ENCODE results near the gene CCDC102A. TPM values are rescaled to one million over a fixed set of nuclear protein-coding genes. Genes with fewer than 3 reads are reported as not detected.
"Not testable (repeated sequence)": the region's sequence is repeated elsewhere in the genome, so short reads cannot be mapped to it uniquely, and the experiment has no call there.

CCDC102A gene
- total RNA-seq, 6 donors from 2014 or later, result 8.2 to 41.9 (median 16.5) TPM

DNA sequence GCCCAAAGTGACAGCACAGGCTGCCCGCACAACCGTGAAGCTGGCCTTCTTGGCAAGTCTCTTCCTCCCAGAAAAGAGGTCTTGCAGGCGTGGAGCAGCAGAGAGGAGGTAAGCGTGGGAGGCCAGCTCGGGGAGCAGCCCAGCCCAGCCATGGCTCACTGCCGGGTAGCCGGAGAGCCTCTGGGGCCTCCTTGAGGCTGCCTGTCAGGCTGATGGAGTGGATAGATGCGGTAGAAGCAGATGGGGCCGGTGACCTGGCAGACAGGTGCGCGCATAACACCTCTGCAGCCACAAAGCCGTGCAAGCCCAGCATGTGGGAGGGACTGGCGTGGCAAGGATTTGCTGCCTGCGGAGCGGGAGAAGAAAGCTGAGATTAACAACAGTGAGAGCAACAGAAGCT lies 33.0 kb downstream of the CCDC102A start:
- Histone ChIP-seq H3K4me1 (peaks cover 5 to 28% (median 17%) of the 10 kb centered on the region in 4 donors), H3K36me3 (no peaks in the 10 kb centered on the region), H3K4me3 (no peak overlapping the region), H3K27me3 (no peaks in the 10 kb centered on the region), H3K9me3 (no peaks in the 10 kb centered on the region), H3K27ac (no peak overlapping the region)
- WGBS, 2 donors, result 67 to 73% methylated on average over 15 of the region's 15 CpGs
- TF ChIP-seq POLR2AphosphoS5 (IDR thresholded peaks at IDR 0.05) (no peak), EP300 (IDR thresholded peaks at IDR 0.05) (no peak), POLR2A (IDR thresholded peaks at IDR 0.05) (no peak)
- TF ChIP-seq, protein P1, sequence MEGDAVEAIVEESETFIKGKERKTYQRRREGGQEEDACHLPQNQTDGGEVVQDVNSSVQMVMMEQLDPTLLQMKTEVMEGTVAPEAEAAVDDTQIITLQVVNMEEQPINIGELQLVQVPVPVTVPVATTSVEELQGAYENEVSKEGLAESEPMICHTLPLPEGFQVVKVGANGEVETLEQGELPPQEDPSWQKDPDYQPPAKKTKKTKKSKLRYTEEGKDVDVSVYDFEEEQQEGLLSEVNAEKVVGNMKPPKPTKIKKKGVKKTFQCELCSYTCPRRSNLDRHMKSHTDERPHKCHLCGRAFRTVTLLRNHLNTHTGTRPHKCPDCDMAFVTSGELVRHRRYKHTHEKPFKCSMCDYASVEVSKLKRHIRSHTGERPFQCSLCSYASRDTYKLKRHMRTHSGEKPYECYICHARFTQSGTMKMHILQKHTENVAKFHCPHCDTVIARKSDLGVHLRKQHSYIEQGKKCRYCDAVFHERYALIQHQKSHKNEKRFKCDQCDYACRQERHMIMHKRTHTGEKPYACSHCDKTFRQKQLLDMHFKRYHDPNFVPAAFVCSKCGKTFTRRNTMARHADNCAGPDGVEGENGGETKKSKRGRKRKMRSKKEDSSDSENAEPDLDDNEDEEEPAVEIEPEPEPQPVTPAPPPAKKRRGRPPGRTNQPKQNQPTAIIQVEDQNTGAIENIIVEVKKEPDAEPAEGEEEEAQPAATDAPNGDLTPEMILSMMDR (IDR thresholded peaks at IDR 0.05), result no peak
- ATAC-seq (ENCODE audit: low FRiP score in 2 of 2) (peak in 1 of 2 donors; percentile 27), DNase-seq (no peak)

- 56 to 57% methylated on average over 12 of the region's 12 CpGs for WGBS, 2 donors
- TF ChIP-seq, protein P1 (IDR thresholded peaks at IDR 0.05), result no peak
- no peak for TF ChIP-seq POLR2AphosphoS5 (IDR thresholded peaks at IDR 0.05)
- TF ChIP-seq EP300 (IDR thresholded peaks at IDR 0.05), result no peak
- TF ChIP-seq POLR2A (IDR thresholded peaks at IDR 0.05), result no peak
- Histone ChIP-seq H3K4me1 (peaks cover 5 to 28% (median 17%) of the 10 kb centered on the region in 4 donors), H3K4me3 (no peak overlapping the region), H3K27ac (no peak overlapping the region), H3K27me3 (no peaks in the 10 kb centered on the region), H3K36me3 (no peaks in the 10 kb centered on the region), H3K9me3 (no peaks in the 10 kb centered on the region)
- ATAC-seq (ENCODE audit: low FRiP score in 2 of 2) (peak; percentile 9 to 27), DNase-seq (peak in 1 of 2 donors; percentile 63)
Observed at GRCh38 chr16:57502048-57502775, 34.2 kb downstream of the CCDC102A start.

GRCh38 chr16:57501492-57501891 lies 34.9 kb downstream of the CCDC102A start:
- Histone ChIP-seq H3K27me3 (no peaks in the 10 kb centered on the region), H3K36me3 (no peaks in the 10 kb centered on the region), H3K9me3 (no peaks in the 10 kb centered on the region), H3K27ac (no peak overlapping the region), H3K4me1 (peaks cover 5 to 28% (median 17%) of the 10 kb centered on the region in 4 donors), H3K4me3 (no peak overlapping the region)
- no peak for TF ChIP-seq POLR2AphosphoS5 (IDR thresholded peaks at IDR 0.05)
- TF ChIP-seq EP300 (IDR thresholded peaks at IDR 0.05), result no peak
- TF ChIP-seq, protein P1 (IDR thresholded peaks at IDR 0.05), result no peak
- no peak for TF ChIP-seq POLR2A (IDR thresholded peaks at IDR 0.05)
- WGBS, 2 donors, result 58 to 78% methylated on average over 7 of the region's 7 CpGs
- DNase-seq (no peak), ATAC-seq (ENCODE audit: low FRiP score in 2 of 2) (no peak)

DNA sequence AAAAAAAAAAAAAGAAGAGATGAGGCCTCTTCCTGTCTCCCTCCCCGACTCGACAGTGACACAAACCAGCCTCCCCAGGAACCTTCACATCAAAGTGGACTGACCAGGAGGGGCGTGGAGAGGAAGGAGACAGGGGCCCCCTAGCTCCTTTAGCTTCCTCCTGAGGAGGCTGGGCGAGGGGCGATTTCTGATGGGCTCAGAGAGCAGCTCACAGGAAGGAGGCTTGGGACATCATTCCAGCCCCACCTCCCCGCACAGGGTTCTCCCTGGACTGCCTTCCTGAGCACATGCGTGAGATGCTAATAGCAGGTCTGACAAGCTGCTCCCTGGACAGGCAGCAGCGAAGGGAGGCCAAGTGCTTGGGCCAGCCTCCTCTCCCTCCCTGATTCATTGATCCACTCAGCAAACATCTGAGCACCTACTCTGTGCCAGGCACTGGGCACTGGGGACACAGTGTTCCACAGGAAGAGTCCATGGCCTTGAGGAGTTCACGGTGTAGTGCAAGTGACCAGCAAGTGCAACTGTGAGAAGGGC lies 35.7 kb downstream of the CCDC102A start:
- peaks cover 5 to 28% (median 17%) of the 10 kb centered on the region in 4 donors for H3K4me1 ChIP-seq
- H3K27me3 ChIP-seq, result no peaks in the 10 kb centered on the region
- no peaks in the 10 kb centered on the region for H3K36me3 ChIP-seq
- H3K9me3 ChIP-seq, result no peaks in the 10 kb centered on the region
- peak in 1 of 2 donors; percentile 56 for DNase-seq
- WGBS, 2 donors, result 62 to 69% methylated on average over 9 of the region's 9 CpGs
- no peak overlapping the region for H3K4me3 ChIP-seq
- no peak for ATAC-seq (ENCODE audit: low FRiP score in 2 of 2)
- peak overlapping the region in 1 of 4 donors; percentile 0 for H3K27ac ChIP-seq
- no peak for TF ChIP-seq POLR2AphosphoS5 (IDR thresholded peaks at IDR 0.05)
- TF ChIP-seq, protein P1 (IDR thresholded peaks at IDR 0.05), result no peak
- TF ChIP-seq POLR2A (IDR thresholded peaks at IDR 0.05), result no peak
- peak in 1 of 4 donors; percentile 30 for TF ChIP-seq EP300 (IDR thresholded peaks at IDR 0.05)

GRCh38 chr16:57499941-57500340 lies 36.4 kb downstream of the CCDC102A start:
- ATAC-seq (ENCODE audit: low FRiP score in 2 of 2); DNase-seq; H3K36me3 ChIP-seq; H3K4me3 ChIP-seq; H3K27ac ChIP-seq; H3K9me3 ChIP-seq; H3K27me3 ChIP-seq: not testable (repeated sequence)
- 95 to 98% methylated on average over 11 of the region's 11 CpGs for WGBS, 2 donors
- peaks cover 5 to 28% (median 17%) of the 10 kb centered on the region in 4 donors for H3K4me1 ChIP-seq

Data from upper lobe of left lung (tissue), 6 donors.